Activated effector memory CD4-positive, alpha-beta T cell treated with Interleukin-2 at 50 U/mL for 16 hours (primary cell): Measurements from ENCODE around the gene SPATA45.

Source experiments
- DNase-seq: peaks from one replicate; pipeline ENCODE4 v3.0.0-alpha.2; 2020

The SPATA45 gene

DNA sequence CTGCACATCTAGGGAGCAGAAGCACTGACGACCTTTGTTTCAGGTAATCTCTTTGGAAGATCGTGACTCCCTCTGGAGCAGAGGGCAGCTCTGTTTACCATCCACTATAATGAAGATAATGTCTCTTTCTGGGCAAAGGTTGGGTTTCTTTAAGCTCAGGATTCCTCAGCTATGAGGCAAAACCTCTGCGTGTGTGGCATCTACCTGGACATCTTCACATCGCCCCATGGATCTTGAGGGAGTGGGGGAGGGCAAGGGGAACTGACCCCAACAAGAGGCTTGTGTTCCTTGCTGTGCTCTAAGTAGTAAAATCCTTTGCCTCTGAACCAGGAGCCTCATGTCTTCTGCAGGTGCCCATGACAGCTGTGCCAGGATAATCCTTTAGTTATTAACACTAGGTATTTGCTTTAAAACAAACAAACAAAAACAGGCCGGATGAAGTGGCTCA lies 19.6 kb downstream of the SPATA45 start:
- no peak for DNase-seq

DNA sequence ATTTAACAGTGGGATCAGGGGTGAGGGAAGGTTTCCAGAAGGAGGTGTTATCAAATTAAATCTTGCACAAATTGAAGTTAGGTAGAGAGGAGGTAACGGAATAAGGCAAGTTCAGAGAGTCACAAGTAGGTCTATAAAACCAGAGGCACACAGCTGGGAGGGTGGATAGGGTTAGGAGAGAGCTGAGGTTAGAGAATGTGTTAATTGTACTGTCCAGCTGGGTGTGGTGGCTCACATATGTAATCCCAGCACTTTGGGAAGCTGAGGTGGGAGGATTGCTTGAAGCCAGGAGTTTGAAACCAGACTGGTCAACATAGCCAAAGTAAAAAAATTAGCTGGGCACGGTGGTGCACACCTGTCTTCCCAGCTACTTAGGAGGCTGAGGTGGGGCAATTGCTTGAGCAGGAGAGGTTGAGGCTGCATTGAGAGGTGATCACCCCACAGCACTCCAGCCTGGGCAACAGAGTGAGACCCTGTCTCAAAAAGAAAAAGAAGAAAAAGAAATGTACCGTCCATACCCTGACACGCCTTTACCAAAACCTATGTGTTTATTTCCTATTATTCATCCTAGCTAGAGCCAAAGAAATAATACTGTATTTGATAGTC lies 20.2 kb downstream of the SPATA45 start:
- DNase-seq, result no peak

DNA sequence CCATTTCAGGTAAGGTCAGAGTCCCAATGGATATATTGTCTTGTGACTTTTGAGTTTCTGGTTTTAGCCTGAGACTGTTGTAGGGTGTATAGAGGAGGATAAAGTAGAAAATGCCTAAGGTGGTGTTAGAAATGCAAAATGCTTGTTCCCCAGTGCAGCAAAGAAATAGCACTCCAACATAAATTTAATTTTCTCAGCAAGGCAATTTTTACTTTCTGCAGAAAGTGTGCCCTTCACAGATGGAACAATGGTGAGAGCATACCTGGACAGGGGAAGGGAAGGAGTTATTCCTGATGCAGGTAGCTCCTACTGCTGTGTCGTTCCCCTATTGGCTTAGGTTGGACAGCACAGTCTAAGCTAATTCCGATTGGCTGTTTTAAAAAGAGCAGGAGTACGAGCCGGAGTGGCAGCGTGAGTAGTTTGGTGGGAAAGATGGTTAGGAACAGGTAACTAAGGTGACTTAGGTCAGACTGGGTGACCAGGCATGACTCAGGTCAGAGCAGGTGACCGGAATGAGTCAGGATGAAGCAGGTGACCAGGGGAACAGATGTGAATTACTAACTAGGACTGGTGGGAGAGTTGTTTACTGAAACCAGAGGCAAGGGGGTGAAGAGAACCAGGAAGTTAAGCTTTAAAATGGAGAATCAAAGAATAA lies 21.5 kb downstream of the SPATA45 start:
- DNase-seq, result no peak

DNA sequence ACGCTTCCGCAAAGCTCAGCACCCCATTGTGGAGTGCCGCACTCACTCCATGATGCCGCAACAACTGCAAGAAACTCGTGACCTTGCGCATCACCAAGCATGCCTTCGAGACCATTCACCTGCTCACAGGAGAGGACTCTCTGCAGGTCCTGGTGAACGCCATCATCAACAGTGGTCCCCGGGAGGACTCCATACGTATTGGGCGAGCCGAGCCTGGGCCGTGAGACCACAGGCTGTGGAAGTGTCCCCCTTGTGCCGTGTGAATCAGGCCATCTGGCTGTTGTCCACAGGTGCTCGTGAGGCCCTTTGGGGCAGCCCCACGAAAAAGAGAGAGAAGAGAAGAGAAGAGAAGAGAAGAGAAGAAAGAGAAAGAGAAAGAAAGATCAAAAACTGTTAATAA lies 23.2 kb downstream of the SPATA45 start:
- DNase-seq, result no peak

DNA sequence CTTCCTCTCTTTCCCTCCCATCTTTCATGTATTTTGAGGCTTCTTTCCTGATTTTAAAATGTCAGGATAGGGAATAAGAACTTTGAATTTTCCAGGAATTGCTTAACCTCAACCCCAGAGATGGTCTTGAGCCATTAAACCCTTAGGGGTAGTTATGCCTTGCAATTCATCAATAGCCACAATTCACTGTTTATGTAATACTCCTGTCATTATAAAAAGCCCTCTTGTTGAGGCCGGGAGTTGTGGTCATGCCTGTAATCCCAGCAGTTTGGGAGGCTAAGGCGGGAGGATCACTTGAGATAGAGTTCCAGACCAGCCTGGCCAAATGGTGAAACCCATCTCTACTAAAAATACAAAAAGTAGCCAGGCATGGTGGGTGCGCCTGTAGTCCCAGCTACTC lies 24.5 kb downstream of the SPATA45 start:
- no peak for DNase-seq

DNA sequence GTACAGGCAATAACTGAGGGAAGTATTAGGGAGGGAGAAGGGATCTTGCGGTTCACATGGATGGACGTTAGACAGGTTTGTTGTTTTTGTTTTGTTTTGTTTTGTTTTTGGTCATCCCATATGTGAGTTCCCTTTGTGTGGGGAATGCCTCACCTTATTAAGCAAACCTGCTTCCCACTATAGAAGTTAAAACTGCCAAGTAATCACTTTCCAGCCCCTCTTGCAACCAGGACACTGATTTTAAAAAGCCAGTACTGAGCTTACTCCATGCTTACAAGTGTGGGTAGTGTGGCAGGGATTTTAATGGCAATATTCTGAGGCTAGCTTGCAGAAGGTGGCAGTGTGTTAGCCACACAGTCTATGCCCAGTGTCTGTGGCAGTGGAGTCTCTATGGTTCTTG lies 26.5 kb downstream of the SPATA45 start:
- DNase-seq, result no peak

DNA sequence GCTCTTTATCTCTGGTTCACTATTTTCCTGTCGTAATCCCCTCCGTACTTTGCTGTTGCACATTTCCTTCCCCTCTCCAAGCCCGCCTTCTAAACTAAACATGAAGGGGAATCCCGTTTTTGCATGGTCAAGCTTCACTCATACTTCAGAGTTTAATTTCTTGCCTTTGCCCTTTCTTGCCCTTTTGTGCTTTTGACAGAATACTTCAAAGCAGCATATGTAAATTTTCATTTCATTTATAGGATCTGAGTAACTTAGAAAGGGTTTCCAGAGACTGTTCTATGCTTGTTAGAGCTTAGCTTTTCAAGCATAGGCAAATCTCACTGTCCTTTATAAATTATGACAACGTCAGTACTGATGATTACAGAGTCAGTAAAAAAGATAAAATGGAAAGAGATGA lies 27.7 kb downstream of the SPATA45 start:
- DNase-seq, result no peak

DNA sequence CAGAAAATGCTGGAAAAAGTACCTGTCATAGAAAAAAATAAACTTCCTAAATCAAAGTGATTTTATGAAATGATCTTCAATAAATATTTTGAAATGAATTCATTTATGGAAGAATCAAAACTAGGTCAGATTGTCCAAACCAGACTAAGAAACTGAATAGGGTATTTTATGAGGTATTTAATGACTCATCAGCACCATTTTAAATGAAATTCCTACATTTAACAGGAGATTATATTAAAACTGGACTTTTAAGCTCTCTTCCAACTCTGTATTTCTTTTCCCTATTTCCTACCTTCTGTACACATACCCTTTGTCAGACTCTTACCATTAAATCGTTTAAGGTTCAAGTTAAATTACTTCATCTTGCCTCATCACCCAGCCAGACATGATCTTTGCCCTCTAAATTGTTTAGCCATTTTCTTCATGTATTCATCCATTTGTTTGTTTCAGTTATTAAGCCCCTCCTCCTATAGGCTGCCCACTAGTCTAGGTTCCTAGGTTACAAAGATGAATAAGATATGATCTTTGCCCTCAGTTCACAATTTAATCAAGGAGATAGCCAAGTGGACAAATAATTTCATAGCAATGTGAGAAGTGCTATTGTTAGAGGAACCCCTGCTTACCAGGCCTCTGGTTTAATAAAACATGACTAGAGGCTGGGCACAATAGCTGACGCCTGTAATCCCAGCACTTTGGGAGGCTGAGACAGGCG lies 30.7 kb downstream of the SPATA45 start:
- DNase-seq, result no peak

DNA sequence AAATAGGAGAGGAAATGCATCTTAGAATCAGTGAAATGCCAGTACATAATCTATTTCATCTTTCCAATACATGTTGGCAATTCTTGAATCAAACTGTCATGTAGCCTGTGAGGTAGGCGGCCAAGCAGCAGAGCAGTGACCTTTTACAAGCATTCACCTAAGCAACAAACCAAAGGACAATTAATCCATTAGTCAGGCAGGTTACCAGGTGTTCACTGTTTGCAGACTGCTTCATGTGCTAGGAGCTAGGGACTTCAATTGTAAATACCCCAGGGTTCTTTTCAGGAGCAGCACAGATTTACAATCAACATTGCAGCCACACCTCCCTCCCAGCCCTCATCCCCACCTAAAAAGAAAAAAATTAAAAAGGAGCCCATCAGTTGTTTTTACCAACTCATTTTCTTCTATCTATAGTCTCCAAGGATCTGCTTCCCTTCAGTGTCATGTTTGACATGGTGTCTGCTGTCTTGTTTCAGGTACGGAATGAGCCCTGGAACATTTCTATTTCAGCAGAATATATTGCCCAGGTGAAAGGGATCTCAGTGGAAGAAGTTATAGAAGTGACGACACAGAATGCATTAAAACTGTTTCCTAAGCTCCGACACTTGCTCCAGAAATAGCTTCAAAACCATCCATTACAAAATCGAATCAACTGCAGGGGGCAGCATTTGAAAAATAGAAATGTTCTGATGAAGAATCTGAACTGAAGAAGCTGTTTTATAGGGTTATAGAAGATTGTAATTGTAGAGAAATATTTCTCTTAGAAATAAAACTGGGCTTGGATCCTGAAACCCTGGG lies 32.7 kb downstream of the SPATA45 start:
- no peak for DNase-seq

DNA sequence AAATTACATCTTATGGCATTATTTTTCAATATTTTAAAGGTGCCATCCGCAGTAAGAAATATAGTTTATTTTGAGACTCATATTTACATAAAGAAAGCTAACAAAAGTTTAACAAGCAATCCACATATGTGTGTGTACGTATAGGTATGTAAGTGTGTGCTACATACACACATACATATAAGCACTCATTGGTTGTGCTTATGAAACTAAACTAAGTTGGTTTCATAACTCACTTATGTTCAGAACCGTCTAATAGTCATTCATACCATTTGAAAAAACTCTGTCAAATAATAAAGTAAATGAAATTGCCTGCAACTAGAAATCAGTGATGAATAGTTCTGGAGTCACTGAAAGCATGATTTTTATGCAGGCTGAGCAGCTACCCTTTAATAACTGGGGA lies 41.7 kb downstream of the SPATA45 start:
- no peak for DNase-seq

DNA sequence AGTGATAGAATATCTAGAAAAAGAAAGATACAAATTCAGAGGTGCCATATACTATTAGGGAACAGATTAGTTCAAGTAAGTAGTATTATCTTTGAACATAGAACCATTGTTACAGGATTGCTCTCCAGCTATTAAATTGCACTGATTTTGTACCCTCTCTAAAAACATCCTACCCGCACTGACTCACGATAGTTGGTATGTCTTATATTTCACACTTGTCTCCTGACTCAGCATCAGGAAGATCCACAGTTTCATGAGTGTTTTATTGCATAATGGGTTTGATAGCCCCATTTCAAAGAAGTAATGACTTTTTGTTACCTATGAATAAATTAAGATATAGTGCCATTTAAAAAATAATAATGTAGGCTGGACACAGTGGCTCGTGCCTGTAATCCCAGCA lies 49.8 kb downstream of the SPATA45 start:
- DNase-seq, result no peak

DNA sequence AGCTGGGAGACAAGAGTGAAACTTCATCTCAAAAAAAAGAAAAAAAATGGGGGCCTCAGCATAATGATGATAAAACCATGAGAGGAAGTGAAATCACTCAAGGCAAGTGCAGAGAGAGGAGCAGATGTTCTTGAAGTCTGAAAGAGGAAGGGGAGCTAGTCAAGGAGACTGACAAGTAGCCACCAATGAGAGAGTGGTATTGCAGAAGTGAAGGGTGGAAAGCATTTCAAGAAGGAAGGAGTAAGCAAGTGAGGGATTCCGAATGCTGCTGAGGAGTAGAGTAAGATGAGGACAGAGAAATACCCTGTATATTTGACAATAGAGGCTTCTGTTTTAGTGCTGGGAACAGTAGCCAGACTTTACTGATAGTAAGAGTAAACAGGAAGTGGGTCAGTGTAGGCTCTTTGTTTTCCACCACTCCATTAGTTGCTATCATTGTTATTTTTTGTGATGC lies 52.9 kb downstream of the SPATA45 start:
- no peak for DNase-seq

DNA sequence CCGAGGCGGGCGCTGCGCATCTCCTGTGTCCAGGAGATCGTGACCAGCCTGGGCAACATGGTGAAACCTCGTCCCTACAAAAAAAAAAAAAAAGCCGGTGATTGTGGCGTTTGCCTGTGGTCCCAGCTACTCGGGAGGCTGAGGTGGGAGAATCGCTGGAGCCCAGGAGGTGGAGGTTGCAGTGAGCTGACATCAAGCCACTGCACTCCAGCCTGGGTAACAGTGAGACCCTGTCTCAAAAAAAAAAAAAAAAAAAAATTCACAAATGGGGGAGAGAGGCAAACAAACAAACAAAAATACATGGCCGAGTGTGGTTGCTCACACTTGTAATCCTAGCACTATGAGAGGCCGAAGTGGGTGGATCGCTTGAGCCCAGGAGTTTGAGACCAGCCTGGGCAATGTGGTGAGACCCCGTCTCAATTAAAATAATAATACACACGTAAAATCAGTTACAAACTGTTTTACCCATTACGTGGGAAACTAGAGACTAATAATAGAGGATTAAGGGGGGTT lies 55.0 kb downstream of the SPATA45 start:
- no peak for DNase-seq

DNA sequence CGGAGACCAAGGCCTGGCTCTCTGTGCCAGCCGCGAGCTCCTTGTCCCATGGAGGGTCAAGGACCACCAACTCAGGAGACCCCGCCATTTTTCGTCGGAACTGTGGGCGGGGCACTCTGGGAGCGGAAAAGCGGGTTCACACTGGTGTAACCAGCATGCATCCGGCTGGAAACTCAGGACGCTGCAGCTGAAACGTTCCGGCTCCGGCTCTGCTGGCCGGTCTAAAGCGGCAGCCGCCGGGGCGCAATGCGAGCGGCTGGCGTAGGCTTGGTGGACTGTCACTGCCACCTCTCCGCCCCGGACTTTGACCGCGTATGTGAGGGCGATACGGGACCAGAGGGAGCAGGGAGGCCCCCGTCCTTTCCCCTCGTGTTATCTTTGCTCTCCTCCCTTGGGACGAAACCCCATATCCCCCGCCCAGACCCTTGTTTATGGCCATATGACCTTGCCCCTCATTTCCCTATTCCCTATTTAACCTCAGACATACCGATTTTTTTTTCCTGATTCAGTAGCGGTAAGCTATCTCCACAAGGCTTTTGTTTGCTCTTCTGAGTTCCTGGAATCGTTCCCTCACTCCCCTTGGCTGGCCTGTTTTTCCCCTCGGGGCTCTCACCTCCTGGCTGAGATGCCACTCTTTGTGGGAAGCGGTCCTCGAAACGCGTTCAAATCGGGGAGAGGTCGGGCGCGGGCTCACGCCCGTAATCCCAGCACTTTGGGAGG lies 55.6 kb downstream of the SPATA45 start, which contains the start of the genes NSL1 and TATDN3:
NSL1 (minus strand) TSS at position 102 of the 720 bp plus-strand sequence; CDS start at position 88, 14 bp downstream.
TATDN3 (plus strand) TSS at position 219 of the 720 bp plus-strand sequence; CDS start at position 247, 28 bp downstream.
- peak; percentile 92 for DNase-seq

DNA sequence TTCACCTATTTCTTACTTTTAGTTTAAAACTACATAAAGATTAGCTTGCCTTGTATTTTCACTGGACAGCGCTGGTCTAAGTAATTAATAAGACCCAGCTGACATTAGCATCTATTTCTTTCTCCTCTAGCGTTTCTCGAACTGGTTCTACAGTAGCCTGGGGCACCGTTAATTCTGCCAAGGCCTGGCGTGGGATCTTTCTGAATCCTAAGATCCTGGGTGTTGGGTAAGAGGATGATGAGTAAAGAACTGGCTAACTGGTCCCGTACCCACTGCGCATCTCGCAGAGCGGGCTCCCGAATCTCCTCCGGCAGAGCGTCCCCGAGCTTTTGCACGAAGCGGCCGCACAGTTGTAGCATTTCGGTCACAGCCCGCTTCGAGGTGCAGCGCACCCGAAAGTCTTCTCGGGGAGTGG lies 56.2 kb downstream of the SPATA45 start:
- no peak for DNase-seq

DNA sequence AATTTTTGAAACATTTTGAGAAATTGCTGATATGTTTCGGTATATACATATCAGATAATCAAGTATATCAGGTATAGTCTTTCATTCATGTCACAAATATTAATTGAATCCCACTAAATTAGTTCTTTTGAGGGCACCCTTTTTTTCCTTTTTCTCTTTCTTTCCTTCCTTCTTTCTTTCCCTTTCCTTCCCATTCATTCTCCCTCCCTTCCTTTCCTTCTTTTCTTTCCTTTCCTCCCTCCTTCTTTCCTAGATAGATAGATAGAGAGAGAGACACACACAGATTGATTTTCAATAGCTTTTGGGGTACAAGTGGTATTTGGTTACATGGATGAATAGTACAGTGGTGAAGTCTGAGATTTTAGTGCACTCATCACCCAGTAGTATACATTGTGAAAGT lies 61.6 kb downstream of the SPATA45 start:
- DNase-seq, result no peak

DNA sequence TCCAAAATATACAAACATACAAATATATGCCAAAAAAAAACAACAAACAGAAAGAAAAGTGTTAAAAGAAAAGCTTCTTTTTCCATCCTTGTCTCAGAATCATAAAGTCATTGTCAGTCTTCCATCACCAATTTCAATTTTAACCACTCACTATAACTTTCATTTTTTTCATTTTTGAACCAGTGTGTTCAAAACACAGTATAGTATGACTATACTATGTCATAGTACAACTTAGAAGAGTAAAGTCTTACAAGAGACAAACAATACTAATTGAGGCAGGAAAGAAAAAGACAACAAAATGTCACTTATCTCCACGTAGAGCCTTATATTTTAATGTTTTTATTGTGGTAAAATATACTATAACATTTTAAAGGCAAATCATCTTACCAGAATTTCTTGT lies 63.5 kb downstream of the SPATA45 start:
- DNase-seq, result no peak

DNA sequence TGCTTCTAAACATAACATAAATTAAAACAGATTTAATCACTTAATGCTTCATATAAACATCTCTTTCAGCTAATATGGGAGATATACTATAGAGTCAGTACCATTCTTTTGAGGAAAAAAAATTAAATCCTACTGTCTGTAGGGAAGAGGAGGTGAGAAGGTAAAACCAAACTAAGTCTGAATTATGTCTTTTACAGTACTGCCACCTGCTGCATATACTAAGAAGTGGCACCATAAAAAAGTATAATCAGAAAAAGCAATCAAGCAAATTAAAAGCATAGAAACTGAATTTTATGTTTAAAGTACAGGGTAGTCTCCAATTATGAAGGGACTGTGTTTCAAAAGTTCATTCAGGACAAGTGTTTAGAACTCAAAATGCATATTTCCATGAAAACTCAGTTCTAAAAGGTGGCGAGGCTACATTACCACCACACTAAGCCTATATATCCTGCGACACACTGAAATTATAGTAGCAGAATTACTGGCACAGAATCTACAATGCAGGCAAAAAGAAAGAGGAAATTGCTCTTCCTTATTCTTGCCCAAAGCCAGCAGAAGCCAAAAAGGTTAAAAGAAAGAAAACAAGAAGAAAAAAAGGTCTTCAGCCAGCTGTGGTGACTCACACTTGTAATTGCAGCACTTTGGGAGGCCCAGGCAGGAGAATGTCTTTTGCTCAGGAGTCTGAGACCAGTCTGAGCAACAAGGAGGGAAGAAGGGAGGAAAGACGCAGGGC lies 64.9 kb downstream of the SPATA45 start:
- no peak for DNase-seq

DNA sequence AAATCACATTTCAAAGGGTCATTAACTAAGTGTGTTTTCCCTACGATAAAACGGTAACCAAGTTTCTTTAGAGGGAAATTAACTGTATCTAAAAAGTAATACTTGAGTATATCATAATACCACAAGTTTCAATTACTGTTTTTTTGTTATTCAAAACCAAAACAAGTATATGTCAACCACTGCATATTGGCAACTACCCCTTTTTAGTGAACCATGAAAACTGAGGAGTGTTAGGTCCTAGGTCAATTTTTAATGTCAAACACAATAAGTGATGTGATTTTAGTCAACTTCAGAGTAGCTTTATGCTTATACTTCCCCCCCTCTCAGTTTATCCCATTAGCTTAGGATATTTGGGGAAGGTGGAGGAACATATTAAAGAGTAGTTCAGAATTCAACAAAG lies 66.2 kb downstream of the SPATA45 start:
- DNase-seq, result no peak

DNA sequence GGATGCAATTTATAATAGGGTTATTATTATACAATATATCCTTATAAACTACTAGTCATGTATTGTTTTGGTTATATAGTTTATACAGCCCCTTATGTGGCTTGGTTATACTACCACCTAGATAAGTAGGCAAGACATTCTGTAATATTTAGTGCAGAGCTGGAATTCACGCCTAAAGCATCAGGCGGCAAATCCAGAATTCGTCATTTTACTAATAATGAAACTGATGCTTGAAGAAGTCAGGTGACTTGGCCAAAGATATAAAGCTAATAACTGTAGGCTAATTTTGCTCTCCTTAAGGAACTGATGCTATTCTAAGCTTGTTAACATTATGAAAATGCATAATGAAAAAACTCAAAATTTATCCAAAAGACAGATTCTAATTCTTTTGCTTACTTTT lies 66.7 kb downstream of the SPATA45 start:
- no peak for DNase-seq
